HCT116 (cell line): ENCODE measurements around the gene RAI1. TPM values are rescaled to one million over a fixed set of nuclear protein-coding genes. Genes with fewer than 3 reads are reported as not detected.

ENCODE experiments used
- ATAC-seq: fragments of 200-7000 bp; cut with Tn5 transposase; 2 replicates; pipeline ENCODE4 v1.9.1; 2020; ENCODE audit warnings: mild to moderate bottlenecking, moderate library complexity
- BruUV-seq: library from RNA; stranded (reverse); fragments of 400-500 nt; replicated peaks from 2 replicates; lab custom pipeline; 2021; lab: Mats Ljungman, UMichigan
- CTCF ChIA-PET: fragments of 300-600 bp; sonication (Branson Sonifier 250); formaldehyde crosslinking; loops from one replicate; lab custom pipeline; 2021; ENCODE audit warnings: antibody characterized with exemption; lab: Charles Lee
- POLR2A ChIA-PET: fragments of 300-600, 350-600 bp; sonication (Branson Sonifier 250); formaldehyde crosslinking; loops from one replicate; lab custom pipeline; 2021; ENCODE audit warnings: antibody characterized with exemption; lab: Charles Lee
- RAD21 ChIA-PET, 2 experiments: fragments of 300-600 bp; sonication (Branson Sonifier 250); formaldehyde crosslinking; loops; one replicate each; lab custom pipeline; 2023; ENCODE audit warnings: low total read pairs in 2 of 2; ENCODE audit not compliant: uncharacterized antibody in 2 of 2, unreplicated experiment in 2 of 2, low non-redundant PET in 1 of 2; lab: Charles Lee
- DNase-seq: peaks from one replicate; pipeline ENCODE4 v3.0.0-alpha.2; 2010; ENCODE audit warnings: low read depth, low spot score
- H2AFZ ChIP-seq: fragments of 200-600 bp; shearing (Covaris generic), sonication (generic); 2 replicates; pipeline ENCODE4 v1.6.1; 2017; ENCODE audit warnings: low read depth, mixed run types, mixed read lengths, antibody characterized with exemption, low read length; ENCODE audit not compliant: poor library complexity, severe bottlenecking
- H3K27ac ChIP-seq: 2 replicates; pipeline ENCODE4 v1.5.1; 2012; ENCODE audit warnings: low read depth, low read length
- H3K27me3 ChIP-seq: fragments of 200-600 bp; sonication (generic); 2 replicates; pipeline ENCODE4 v1.6.1; 2016; ENCODE audit warnings: mixed run types, low read length, mixed read lengths; ENCODE audit not compliant: insufficient read depth
- H3K36me3 ChIP-seq, 2 experiments: fragments of 200-500 bp in 1 of 2; fragments of 200-600 bp in 1 of 2; sonication (Bioruptor generic) in 1 of 2; sonication (generic) in 1 of 2; 2 replicates each; pipeline versions ENCODE4 v1.5.1 to v1.6.1; 2014 to 2016; ENCODE audit warnings: low read length in 2 of 2, inconsistent platforms in 1 of 2, mixed read lengths in 1 of 2, mixed run types in 1 of 2; ENCODE audit not compliant: insufficient read depth in 2 of 2, control insufficient read depth in 1 of 2
- H3K4me1 ChIP-seq, 2 experiments: fragments of 200-600 bp in 1 of 2; sonication (generic) in 1 of 2; 2 replicates each; pipeline versions ENCODE4 v1.5.1 to v1.6.1; 2012 to 2017; ENCODE audit warnings: low read length in 2 of 2, inconsistent platforms in 1 of 2, mild to moderate bottlenecking in 1 of 2, mixed read lengths in 1 of 2, mixed run types in 1 of 2, moderate library complexity in 1 of 2; ENCODE audit not compliant: insufficient read depth in 2 of 2, control insufficient read depth in 1 of 2
- H3K4me2 ChIP-seq: fragments of 200-600 bp; sonication (generic); 2 replicates; pipeline ENCODE4 v1.6.1; 2017; ENCODE audit warnings: mixed run types, low read length, mixed read lengths
- H3K4me3 ChIP-seq, 2 experiments: fragments of 200-600 bp in 1 of 2; sonication (generic) in 1 of 2; replicated peaks in 1 of 2; 2 replicates each; pipeline ENCODE4 v1.5.1; 2011 to 2016; ENCODE audit warnings: low read length in 2 of 2, control low read depth in 1 of 2, low read depth in 1 of 2, mild to moderate bottlenecking in 1 of 2, mixed read lengths in 1 of 2, mixed run types in 1 of 2
- H3K79me2 ChIP-seq: fragments of 200-600 bp; sonication (generic); 2 replicates; pipeline ENCODE4 v1.6.1; 2017; ENCODE audit warnings: mild to moderate bottlenecking, mixed run types, low read length, moderate library complexity, mixed read lengths; ENCODE audit not compliant: insufficient read depth
- H3K9ac ChIP-seq: fragments of 200-600 bp; sonication (generic); 2 replicates; pipeline ENCODE4 v1.6.1; 2016; ENCODE audit warnings: low read length, mixed read lengths
- H3K9me2 ChIP-seq: fragments of 200-600 bp; sonication (generic), shearing (Covaris generic); 2 replicates; pipeline ENCODE4 v1.6.1; 2017; ENCODE audit warnings: mixed run types, mild to moderate bottlenecking, moderate library complexity; ENCODE audit not compliant: insufficient read depth
- H3K9me3 ChIP-seq, 2 experiments: fragments of 200-500 bp in 1 of 2; fragments of 200-600 bp in 1 of 2; sonication (Bioruptor generic) in 1 of 2; sonication (generic) in 1 of 2; 2 replicates each; pipeline ENCODE4 v1.6.1; 2014 to 2017; ENCODE audit warnings: low read length in 2 of 2, mixed read lengths in 2 of 2, inconsistent platforms in 1 of 2, low read depth in 1 of 2, mild to moderate bottlenecking in 1 of 2, mixed run types in 1 of 2, moderate library complexity in 1 of 2; ENCODE audit not compliant: control insufficient read depth in 1 of 2, insufficient read depth in 1 of 2
- H4K20me1 ChIP-seq: fragments of 200-600 bp; sonication (generic), shearing (Covaris generic); 2 replicates; pipeline ENCODE4 v1.6.1; 2017; ENCODE audit warnings: mixed run types, mild to moderate bottlenecking, moderate library complexity; ENCODE audit not compliant: insufficient read depth
- CBX3 ChIP-seq: IDR thresholded peaks from 2 replicates; pipeline ENCODE4 v1.6.1; 2012; ENCODE audit warnings: low read depth
- CEBPB ChIP-seq: IDR thresholded peaks from 2 replicates; pipeline ENCODE4 v1.6.1; 2012; ENCODE audit warnings: low read depth
- CTCF ChIP-seq, 3 experiments: fragments of 200-600 bp in 1 of 3; sonication (generic) in 1 of 3; IDR thresholded peaks in 2 of 3; conservative IDR thresholded peaks in 1 of 3; 2 replicates each; pipeline ENCODE4 v1.5.1; 2012 to 2017; ENCODE audit warnings: low read depth in 2 of 3, low read length in 2 of 3, antibody characterized with exemption in 1 of 3, borderline replicate concordance in 1 of 3, control low read depth in 1 of 3, mild to moderate bottlenecking in 1 of 3, mixed read lengths in 1 of 3, mixed run types in 1 of 3, moderate library complexity in 1 of 3; ENCODE audit not compliant: insufficient read depth in 1 of 3
- EZH2 ChIP-seq: fragments of 200-600 bp; sonication (generic); IDR thresholded peaks from 2 replicates; pipeline ENCODE4 v1.6.1; 2017; ENCODE audit warnings: antibody characterized with exemption, mixed run types
- EZH2phosphoT487 ChIP-seq: fragments of 200-600 bp; IDR thresholded peaks from 2 replicates; pipeline ENCODE4 v1.6.1; 2018; ENCODE audit warnings: antibody characterized with exemption, borderline replicate concordance
- FOSL1 ChIP-seq: IDR thresholded peaks from 2 replicates; pipeline ENCODE4 v1.6.1; 2012; ENCODE audit warnings: low read depth
- POLR2A ChIP-seq: IDR thresholded peaks from 2 replicates; pipeline ENCODE4 v1.7.0; 2011; ENCODE audit warnings: borderline replicate concordance; ENCODE audit not compliant: insufficient read depth, insufficient read length; ENCODE audit errors: extremely low read depth
- POLR2AphosphoS5 ChIP-seq: IDR thresholded peaks from 2 replicates; pipeline ENCODE4 v1.6.1; 2011; ENCODE audit warnings: mild to moderate bottlenecking, low read depth, low read length, moderate library complexity
- RAD21 ChIP-seq: IDR thresholded peaks from 2 replicates; pipeline ENCODE4 v1.6.1; 2012; ENCODE audit warnings: low read depth, mild to moderate bottlenecking
- SIN3A ChIP-seq: IDR thresholded peaks from 2 replicates; pipeline ENCODE4 v1.6.1; 2012; ENCODE audit warnings: low read depth
- TCF7L2 ChIP-seq: IDR thresholded peaks from 2 replicates; pipeline ENCODE4 v1.7.0; 2011; ENCODE audit warnings: borderline replicate concordance, inconsistent platforms; ENCODE audit not compliant: insufficient read depth, insufficient read length; ENCODE audit errors: extremely low read depth
- YY1 ChIP-seq: IDR thresholded peaks from 2 replicates; pipeline ENCODE4 v1.6.1; 2011; ENCODE audit warnings: low read length, low read depth, moderate library complexity, mild to moderate bottlenecking; ENCODE audit not compliant: insufficient replicate concordance; ENCODE audit errors: extremely low read depth
- ZFX ChIP-seq: fragments of 450-650 bp; IDR thresholded peaks from 2 replicates; pipeline ENCODE4 v1.6.1; 2017
- ZNF274 ChIP-seq: fragments of 200-500 bp; sonication (Bioruptor generic); IDR thresholded peaks from 2 replicates; pipeline ENCODE4 v1.6.1; 2014; ENCODE audit warnings: mild to moderate bottlenecking, low read depth, low read length, inconsistent platforms
- intact Hi-C: fragments of 100-400 bp; cut with micrococcal nuclease; formaldehyde crosslinking; loops from 2 replicates; pipeline ENCODE4 v1.10.0; 2022
- total RNA-seq: library from RNA; stranded (reverse); gene quantifications from one replicate; pipeline ENCODE4 v1.2.1, GENCODE V29; 2021; ENCODE audit not compliant: unreplicated experiment
- TF ChIP-seq, protein P1 (sequence below): IDR thresholded peaks from 2 replicates; pipeline ENCODE4 v1.6.1; 2012
- TF ChIP-seq, protein P2 (sequence below): IDR thresholded peaks from 2 replicates; pipeline ENCODE4 v1.6.1; 2012

Gene RAI1
- total RNA-seq, 1 experiment from 2014 or later, result 38.5 TPM

GRCh38 chr17:17806611-17807274 is 125.5 kb downstream of the RAI1 start:
- no TSS peak for BruUV-seq
- Histone ChIP-seq H3K9me2 (no peaks in the 10 kb centered on the region), H4K20me1 (no peaks in the 10 kb centered on the region), H3K4me3 (no peak overlapping the region), H3K9ac (no peak overlapping the region), H3K27ac (no peak overlapping the region), H3K9me3 (no peaks in the 10 kb centered on the region), H3K36me3 (peaks cover 2 to 17% of the 10 kb centered on the region in 2 experiments; a peak in 3 of 4 replicates), H2AFZ (no peak overlapping the region), H3K4me1 (peaks cover 0 to 26% of the 10 kb centered on the region in 2 experiments; a peak in 2 of 4 replicates), H3K79me2 (peaks cover 4% of the 10 kb centered on the region; the same call in 1 of the 2 replicates), H3K4me2 (no peak overlapping the region), H3K27me3 (no peaks in the 10 kb centered on the region)
- CTCF ChIA-PET, result no interaction called here
- ATAC-seq (no peak), DNase-seq (no peak)
- POLR2A ChIA-PET, result interaction anchor here (2.1 kb wide), 1 partner anchor 30 kb away, joined by 6 read pairs; the partner anchor contains the start of gene SREBF1
- RAD21 ChIA-PET, result interaction anchor here in 1 of 2 experiments (0.6 kb wide), 1 partner anchor 27 kb away, joined by 3 read pairs; no protein-coding TSS in a partner anchor
- TF ChIP-seq POLR2AphosphoS5 (no peak), FOSL1 (no peak), CEBPB (no peak), POLR2A (no peak), EZH2 (no peak), EZH2phosphoT487 (no peak), YY1 (no peak), RAD21 (no peak), ZNF274 (no peak), SIN3A (no peak), ZFX (no peak), TCF7L2 (no peak), CTCF (IDR thresholded peaks at IDR 0.05 in 2 of 3, conservative IDR thresholded peaks at IDR 0.05 in 1 of 3; ENCODE audit: borderline replicate concordance in 1 of 3, insufficient read depth in 1 of 3, low read depth in 2 of 3, low read length in 2 of 3) (no peak), CBX3 (no peak)
- TF ChIP-seq, protein P1, sequence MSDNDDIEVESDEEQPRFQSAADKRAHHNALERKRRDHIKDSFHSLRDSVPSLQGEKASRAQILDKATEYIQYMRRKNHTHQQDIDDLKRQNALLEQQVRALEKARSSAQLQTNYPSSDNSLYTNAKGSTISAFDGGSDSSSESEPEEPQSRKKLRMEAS, result no peak
- TF ChIP-seq, protein P2, sequence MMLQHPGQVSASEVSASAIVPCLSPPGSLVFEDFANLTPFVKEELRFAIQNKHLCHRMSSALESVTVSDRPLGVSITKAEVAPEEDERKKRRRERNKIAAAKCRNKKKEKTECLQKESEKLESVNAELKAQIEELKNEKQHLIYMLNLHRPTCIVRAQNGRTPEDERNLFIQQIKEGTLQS, result no peak
- intact Hi-C loops, result no loop called here
